Measurements from ENCODE around the gene NOS1AP.

- TF ChIP-seq CTCF (IDR thresholded peaks at IDR 0.05; ENCODE audit: extremely low read depth in 1 of 2, insufficient read depth in 1 of 2, low read depth in 1 of 2, low read length in 2 of 2) (no peak), POLR2AphosphoS5 (IDR thresholded peaks at IDR 0.05; ENCODE audit: insufficient read depth, low read depth, low read length) (no peak)
Measured at GRCh38 chr1:162145966-162146696, 76.6 kb downstream of the NOS1AP start.
